ENCODE results near the gene RASAL1. TPM values are rescaled to one million over a fixed set of nuclear protein-coding genes. Genes with fewer than 3 reads are reported as not detected.

The RASAL1 gene
- total RNA-seq, 1 donor from 2014 or later: 0.21 TPM

DNA sequence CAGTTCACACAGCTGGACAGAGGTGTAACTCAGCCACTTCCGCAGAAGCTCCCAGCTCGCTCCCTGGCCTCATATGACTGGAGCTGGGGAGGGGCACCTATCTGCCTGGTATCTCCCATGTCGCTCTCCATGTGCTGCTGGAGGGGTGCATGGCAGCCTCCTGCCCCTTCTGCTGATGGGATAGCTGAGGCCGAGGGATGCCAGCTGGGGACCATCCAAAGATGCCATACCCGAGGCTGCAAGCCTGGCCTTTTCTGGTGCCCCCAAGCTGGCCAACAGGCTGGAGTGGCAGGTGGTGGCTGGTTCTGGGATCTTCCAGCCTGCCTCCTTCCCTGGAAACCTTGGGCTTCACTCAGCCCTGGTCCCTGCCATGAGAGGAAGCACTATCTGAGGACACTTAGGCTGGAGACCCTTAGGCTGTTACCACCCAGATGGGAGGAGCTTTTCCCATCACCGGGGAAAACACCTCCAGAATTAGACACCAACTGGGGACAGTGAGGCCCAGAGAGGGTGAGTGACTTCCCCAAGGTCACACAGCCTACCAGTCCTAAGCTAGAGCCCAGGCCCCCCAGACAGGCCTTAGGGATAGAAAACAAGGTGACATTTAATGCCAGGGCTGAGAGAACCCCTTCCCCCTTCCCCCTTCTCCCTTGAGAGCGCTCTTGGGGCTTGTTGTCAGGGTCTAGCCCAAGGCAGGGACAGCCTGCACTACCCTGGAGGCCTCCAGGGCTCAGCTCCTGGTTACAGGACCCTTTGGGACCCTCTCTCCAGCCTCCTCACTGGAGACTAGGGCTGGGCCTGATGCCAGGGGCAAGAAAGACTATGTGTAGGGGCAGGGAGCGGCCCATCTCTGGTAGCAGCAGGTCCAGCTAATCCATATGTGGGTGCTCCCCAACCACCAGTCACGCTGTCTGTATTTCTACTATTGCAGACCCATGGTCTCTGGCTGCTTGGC is 71.9 kb downstream of the RASAL1 start:
- peaks cover 7% of the 10 kb centered on the region for H3K27me3 Mint-ChIP-seq (ENCODE audit: unreplicated experiment)
- peaks cover 5% of the 10 kb centered on the region for H3K36me3 Mint-ChIP-seq (ENCODE audit: low read depth, unreplicated experiment)
- no peak for DNase-seq (ENCODE audit: low spot score)
- H3K9me3 Mint-ChIP-seq (ENCODE audit: unreplicated experiment): no peaks in the 10 kb centered on the region
- H3K4me1 Mint-ChIP-seq (ENCODE audit: unreplicated experiment): peaks cover 4% of the 10 kb centered on the region
- TF ChIP-seq CTCF (IDR thresholded peaks at IDR 0.05; ENCODE audit: unreplicated experiment): no peak
- no peak overlapping the region for H3K4me3 Mint-ChIP-seq (ENCODE audit: unreplicated experiment)
- no peak overlapping the region for H3K27ac Mint-ChIP-seq (ENCODE audit: unreplicated experiment)

DNA sequence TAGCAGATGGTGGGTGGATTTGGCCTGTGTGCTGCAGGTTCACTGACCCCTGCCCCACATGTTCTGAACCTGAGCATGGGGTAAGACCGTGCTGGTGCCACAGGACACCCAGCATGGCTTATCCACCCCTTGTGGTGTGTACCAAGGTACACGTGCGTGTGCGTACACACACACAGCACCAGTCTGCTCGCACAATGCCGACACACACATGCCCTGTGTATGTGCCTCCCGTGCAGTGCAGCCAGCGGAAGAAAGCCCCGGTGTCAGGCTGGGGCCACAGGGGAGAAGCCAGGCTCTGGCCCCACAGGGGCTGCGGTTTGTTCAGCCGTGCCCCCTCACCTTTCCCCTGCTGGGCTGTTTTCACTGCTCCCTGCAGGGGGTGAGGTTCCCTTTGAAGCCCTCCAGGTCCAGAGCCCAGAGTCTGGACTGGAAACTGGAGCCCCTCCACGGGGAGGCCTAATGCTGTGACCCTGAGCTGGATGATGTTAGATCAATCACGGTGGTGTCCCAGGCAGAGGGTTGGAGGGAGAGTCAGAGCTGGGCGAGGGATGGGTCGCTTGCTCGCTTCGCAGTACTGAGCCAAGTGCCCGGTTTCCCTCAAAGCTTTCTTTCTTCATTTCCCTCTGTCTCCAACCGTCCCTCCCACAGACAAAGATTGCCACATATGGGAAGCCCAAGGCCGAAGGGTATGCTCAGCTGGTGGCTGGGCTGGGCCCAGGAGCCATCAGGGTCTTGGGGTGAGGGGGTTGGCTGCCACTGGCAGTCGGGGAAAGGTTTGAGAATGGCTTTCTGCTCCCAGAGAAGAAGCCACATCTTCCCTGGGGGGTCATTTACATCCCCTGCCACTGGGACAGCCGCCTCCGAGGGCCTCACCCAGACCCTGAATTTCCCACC is 72.8 kb downstream of the RASAL1 start:
- Mint-ChIP-seq H3K27ac (ENCODE audit: unreplicated experiment) (no peak overlapping the region), H3K9me3 (ENCODE audit: unreplicated experiment) (no peaks in the 10 kb centered on the region), H3K4me3 (ENCODE audit: unreplicated experiment) (peak overlapping the region; percentile 37), H3K27me3 (ENCODE audit: unreplicated experiment) (peaks cover 7% of the 10 kb centered on the region), H3K4me1 (ENCODE audit: unreplicated experiment) (peaks cover 4% of the 10 kb centered on the region), H3K36me3 (ENCODE audit: low read depth, unreplicated experiment) (peaks cover 5% of the 10 kb centered on the region)
- TF ChIP-seq CTCF (IDR thresholded peaks at IDR 0.05; ENCODE audit: unreplicated experiment): no peak
- no peak for DNase-seq (ENCODE audit: low spot score)

DNA sequence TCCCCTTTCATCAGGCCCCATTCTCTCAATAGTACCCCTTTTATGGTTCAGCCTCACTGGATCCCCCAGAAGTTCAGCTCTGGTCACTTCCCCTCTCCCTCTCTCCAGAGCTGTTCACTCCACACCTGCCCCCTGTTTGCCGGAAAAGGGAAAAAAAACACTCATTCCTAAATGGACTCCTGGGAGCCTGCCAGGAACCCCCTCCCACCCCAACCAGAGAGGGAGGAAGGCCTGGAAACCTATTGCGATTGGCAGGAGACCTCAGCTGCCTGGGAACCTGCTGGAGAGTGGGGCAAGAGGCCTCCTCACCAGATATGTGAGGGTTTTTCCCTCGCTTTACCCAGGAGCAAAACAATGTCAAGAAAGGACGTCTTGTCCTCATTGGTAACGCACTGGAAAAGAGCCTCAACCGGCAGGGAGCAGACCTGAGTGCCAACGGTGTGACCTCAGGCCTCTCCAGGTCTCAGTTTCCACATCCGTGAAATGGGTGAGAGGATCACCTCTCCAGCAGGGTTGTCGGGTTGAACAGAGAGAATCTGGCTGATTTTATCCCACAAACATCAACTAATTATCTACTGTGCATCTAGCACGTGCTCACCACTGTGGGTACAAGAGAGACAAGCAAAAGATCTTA is 74.4 kb downstream of the RASAL1 start:
- no peak overlapping the region for H3K4me3 Mint-ChIP-seq (ENCODE audit: unreplicated experiment)
- DNase-seq (ENCODE audit: low spot score): no peak
- peaks cover 4% of the 10 kb centered on the region for H3K4me1 Mint-ChIP-seq (ENCODE audit: unreplicated experiment)
- no peaks in the 10 kb centered on the region for H3K9me3 Mint-ChIP-seq (ENCODE audit: unreplicated experiment)
- TF ChIP-seq CTCF (IDR thresholded peaks at IDR 0.05; ENCODE audit: unreplicated experiment): no peak
- H3K27ac Mint-ChIP-seq (ENCODE audit: unreplicated experiment): no peak overlapping the region
- peaks cover 7% of the 10 kb centered on the region for H3K27me3 Mint-ChIP-seq (ENCODE audit: unreplicated experiment)
- peaks cover 5% of the 10 kb centered on the region for H3K36me3 Mint-ChIP-seq (ENCODE audit: low read depth, unreplicated experiment)

DNA sequence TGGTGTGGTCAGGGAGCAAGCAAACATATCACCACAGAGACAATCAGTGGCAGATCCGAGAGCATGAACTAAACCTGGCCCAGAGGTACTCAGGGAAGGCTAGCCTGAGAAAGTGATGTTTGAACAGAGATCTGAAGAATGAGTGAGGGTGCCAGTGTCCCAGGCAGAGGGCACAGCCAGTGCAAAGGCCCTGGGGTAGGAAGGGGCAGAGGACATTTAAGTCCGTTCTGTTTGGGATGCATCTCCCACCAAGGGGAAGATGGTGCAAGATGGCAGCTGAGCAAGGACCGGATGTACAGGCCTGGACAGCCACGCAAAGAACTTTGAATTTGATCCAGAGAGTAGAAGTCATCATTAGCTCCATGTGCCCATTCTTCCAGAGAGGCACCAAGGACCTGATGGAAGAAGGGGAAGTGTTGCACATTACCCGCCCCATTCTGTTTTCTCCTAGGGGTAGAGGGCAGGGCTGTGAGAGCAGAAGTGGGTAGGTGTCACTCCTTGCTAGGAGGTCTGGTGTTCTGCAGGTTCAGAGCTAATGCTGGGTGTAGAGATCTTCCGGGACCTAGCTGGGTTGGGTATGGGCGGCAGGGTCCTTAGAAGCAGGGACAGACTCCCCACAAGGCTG is 75.1 kb downstream of the RASAL1 start:
- Mint-ChIP-seq H3K27ac (ENCODE audit: unreplicated experiment) (no peak overlapping the region), H3K4me3 (ENCODE audit: unreplicated experiment) (no peak overlapping the region), H3K9me3 (ENCODE audit: unreplicated experiment) (no peaks in the 10 kb centered on the region), H3K4me1 (ENCODE audit: unreplicated experiment) (peaks cover 4% of the 10 kb centered on the region), H3K36me3 (ENCODE audit: low read depth, unreplicated experiment) (peaks cover 5% of the 10 kb centered on the region), H3K27me3 (ENCODE audit: unreplicated experiment) (peaks cover 7% of the 10 kb centered on the region)
- no peak for TF ChIP-seq CTCF (IDR thresholded peaks at IDR 0.05; ENCODE audit: unreplicated experiment)
- DNase-seq (ENCODE audit: low spot score): no peak

Measured in endothelial cell (in vitro differentiated cells).